H1 (cell line): ENCODE data around the gene SLC12A7. TPM values are rescaled to one million over a fixed set of nuclear protein-coding genes. Genes with fewer than 3 reads are reported as not detected.

ENCODE experiments used
- ASH2L ChIP-seq: fragments of 200-600, 300-600 bp; sonication (generic); IDR thresholded peaks from one replicate; pipeline ENCODE4 v1.7.1; 2017; ENCODE audit warnings: low read length
- BRCA1 ChIP-seq: IDR thresholded peaks from 2 replicates; pipeline ENCODE4 v1.6.1; 2012; ENCODE audit warnings: low read depth, low read length, improper control_type of control experiment
- polyA plus RNA-seq, 7 experiments: library from polyadenylated mRNA; depleted of rRNA in 3 of 7; stranded (reverse) in 5 of 7; unstranded in 2 of 7; fragments of >200 nt in 5 of 7; fragments of 200-250 nt in 2 of 7; gene quantifications; 1 replicate in 5 of 7; 2 replicates in 1 of 7; 4 replicates in 1 of 7; pipeline versions ENCODE4 v1.2.1 to v1.2.3, GENCODE V29; 2011 to 2013; ENCODE audit warnings: missing spikeins in 2 of 7, mixed read lengths in 2 of 7
- total RNA-seq: library from RNA; stranded (reverse); fragmentation: NEBNext Ultra II Directional; extraction: Animal tissue kit (Norgen Biotek cat#: 25700); gene quantifications from 2 replicates; pipeline ENCODE4 v1.2.1, GENCODE V29; 2021

Gene SLC12A7
- total and polyA plus RNA-seq, 2 of the 8 experiments (the other 6 are each of a cell fraction or from before 2014, with no cell fraction given), result 23.5 to 39.7 TPM

- TF ChIP-seq BRCA1 (no peak), ASH2L (no peak)
These were observed 33.0 kb upstream of the SLC12A7 start (continued) for GRCh38 chr5:1144638-1145396.
